SK-N-DZ (cell line): Measurements from ENCODE around the gene ARID4A.
"Not testable (repeated sequence)": the region's sequence is repeated elsewhere in the genome, so short reads cannot be mapped to it uniquely, and the experiment has no call there.

Source experiments
- DNase-seq: peaks from one replicate; pipeline ENCODE4 v3.0.0-alpha.2; 2015; ENCODE audit warnings: low spot score

The ARID4A gene

DNA sequence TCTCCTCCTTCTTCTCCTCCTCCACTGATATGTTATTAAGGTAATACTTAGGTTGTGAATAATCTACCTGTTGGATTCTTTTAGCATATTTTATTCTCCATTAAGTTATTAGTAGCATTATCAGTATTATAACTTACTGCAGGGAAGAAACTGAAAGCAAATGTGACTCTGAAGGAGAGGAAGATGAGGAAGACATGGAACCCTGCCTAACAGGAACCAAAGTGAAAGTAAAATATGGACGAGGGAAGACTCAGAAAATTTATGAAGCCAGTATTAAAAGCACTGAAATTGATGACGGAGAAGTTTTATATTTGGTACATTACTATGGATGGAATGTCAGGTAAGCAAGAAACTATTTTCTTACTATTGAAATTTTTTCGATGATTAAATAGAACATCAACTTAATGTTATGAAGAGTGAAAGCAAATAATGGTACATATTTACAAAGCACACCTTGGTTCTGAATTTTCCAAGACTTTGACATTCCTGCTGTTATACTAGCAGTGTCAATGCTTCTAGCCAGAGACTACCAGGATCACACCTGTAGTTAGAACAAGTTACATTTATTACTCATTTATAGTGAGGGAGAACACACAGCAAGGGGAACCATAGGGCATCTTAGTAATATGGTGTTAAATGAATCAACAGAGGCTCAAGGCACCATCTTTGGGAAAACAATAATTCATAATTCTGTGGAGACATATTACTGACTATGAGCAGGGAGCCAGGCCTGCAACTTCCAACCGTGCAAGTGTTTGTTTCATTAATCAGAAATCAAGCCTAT, 55.4 kb downstream of the ARID4A start:
- no peak for DNase-seq

DNA sequence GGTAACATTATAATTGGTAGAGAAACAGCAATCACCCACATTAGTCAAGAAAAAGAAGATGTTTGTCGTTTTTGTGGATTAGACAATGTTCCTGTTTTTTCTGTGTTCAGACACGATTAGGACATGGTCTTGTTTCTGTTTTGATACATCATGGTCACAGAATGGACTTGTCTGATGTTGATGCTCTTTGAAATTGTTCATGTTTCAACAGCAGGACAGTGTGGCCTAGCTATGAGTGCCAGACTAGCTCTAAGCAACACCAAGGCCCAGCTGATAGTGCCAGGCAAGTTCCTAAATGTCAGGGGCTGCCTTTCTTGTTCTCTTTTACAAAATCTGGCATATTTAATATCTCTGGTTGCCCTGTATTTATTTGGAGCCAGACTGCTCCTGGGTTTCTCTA, 56.5 kb downstream of the ARID4A start:
- no peak for DNase-seq

DNA sequence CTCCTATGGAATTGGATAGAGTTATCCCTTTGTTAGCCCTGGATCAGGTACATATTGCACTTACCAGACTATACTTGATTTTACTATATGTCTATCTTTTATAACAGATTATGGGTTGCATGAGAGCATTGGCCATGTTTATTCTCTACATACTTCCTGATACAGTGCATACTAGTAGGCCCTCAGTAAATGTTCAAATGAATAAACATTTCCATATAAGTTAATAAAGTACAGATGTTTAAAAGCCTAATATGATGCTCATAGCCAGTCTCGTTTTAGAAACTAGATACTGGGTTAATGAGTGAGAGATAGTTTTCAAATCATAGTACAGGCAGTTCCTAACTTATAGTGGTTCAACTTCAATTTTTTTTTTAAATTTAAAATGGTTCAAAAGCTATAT, 57.9 kb downstream of the ARID4A start:
- no peak for DNase-seq

DNA sequence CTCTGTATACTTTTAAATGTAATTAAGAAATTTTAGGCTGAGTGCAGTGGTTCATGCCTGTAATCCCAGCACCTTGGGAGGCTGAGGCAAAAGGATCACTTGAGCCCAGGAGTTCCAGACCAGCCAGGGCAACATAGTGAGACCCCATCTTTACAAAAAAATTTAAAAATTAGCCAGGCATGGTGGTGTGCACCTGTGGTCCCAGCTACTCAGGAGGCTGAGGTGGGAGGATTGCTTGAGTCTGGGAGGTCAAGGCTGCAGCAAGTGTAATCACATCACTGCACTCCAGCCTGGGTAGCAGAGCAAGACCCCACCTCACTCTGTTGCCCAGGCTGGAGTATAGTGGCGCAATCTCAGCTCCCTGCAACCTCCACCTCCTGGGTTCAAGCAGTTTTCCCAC, 63.9 kb downstream of the ARID4A start:
- DNase-seq, result not testable (repeated sequence)

DNA sequence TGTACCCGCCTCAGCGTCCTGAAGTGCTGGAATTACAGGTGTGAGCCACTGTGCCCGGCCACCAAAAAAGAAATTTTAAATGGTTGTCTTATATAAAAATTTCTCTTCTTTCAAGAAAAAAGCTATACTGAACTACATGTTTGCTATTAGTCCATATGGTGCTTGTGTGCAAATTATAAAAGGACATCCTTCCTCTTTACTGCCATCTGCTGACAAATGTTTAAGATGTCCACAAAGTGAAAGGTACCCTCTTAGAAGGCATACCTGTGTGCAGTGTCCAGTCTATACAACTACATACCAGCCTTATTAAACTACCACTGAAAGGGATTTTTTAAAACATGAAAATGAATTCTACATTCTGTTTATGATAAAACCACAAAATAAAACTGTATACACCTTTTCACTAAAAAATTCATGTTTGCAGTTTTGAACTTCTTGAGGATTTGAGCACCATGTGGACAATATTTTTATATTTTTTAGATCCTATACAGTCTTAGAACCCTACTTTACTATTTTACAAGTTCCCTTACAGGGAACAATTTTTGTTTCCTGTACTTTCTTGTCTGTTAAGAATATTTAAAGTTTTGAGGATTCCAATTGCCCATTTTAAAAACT, 64.5 kb downstream of the ARID4A start:
- DNase-seq, result peak; percentile 13

DNA sequence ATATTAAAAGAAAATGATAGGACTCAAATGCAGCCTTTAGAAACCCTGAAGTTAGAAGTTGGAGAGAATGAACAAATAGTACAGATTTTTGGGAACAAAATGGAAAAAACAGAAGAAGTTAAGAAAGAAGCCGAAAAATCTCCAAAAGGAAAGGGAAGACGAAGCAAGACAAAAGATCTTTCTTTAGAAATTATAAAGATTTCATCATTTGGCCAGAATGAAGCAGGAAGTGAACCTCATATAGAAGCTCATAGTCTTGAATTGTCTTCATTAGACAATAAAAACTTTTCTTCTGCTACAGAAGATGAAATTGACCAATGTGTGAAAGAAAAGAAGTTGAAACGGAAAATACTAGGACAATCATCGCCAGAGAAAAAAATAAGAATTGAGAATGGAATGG, 66.0 kb downstream of the ARID4A start:
- DNase-seq, result no peak

DNA sequence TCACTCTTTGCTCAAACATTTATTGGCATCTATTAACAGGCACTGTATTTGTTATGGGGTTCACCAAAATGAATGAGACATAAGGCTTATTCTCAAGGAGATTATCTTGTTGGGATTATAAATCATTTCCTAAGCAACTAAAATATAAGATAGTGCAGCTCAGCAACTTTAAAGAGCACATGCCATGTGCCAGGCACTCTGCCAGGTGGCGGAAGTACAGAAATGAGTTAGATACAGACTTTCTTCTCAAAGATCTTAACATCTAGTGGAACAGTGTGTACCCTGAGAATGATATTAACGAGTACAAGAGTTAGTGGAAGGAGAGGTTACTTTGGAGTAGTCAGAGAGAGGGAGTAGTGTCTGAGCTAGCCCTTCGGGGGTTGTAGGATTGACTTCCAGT, 68.9 kb downstream of the ARID4A start:
- DNase-seq, result no peak

DNA sequence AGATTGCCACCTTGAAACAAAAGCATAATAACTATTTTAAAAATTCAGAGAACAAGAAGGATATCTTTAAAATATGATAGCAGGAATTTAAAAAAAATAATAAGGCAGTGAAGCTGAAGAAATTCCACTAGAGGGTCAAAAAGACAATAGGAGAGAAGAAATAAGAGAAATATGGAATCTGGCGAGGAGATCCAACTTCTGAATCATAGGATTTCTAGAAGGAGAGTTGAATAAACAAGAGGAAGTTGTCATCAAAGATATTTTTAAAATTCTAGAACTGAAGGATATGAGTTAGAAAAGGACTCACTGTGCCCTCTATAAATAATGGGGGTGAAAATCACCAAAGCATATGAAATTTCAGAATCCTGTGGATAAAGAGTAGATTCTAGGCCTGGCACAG, 70.6 kb downstream of the ARID4A start:
- DNase-seq, result no peak

DNA sequence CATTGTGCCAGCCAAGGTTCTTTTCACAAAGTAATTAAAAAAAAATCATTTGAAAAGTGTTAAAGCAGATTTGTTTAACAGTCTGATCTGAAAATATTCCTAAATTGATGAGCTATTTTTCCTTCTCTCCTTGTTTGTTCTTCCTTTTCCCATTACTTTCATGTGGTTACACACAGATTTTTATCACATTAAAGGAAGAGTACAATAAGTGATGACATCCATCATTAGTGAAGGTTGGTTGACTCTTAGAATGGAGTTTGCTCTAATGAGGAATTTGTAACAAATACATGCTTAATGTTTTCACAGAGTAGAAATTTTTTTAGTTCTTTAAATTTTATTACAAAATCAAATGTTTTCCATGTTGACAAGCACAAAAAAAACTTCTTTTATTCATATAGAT, 78.4 kb downstream of the ARID4A start:
- DNase-seq, result no peak

DNA sequence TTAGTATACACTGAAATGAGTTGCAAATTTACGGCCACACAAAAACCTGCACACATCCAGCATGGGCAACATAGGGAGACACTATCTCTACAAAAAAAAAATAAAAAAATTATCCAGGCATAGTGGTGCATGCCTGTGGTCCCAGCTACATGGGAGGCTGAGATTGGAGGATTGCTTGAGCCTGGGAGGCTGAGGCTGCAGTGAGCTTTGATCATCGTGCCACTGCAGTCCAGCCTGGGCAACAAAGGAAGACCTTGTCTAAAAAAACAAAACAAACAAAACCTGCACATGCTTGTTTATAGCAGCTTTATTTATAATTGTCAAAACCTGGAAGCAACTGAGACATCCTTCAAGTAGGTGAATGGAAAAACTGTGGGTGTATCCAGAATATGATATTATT, 92.5 kb downstream of the ARID4A start:
- DNase-seq, result no peak

DNA sequence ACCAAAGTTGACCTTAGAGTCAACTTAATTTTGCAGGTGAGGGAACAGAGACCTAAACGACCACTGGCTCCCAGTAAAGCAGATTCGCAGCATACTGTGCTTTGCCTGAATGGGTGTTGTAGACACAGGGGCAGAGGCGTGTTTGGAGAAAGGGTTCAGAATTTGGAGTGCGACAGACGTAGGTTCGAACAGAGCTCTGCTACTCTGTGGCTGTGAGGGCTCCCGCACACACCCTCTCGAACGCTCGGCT, 97.1 kb downstream of the ARID4A start:
- no peak for DNase-seq

DNA sequence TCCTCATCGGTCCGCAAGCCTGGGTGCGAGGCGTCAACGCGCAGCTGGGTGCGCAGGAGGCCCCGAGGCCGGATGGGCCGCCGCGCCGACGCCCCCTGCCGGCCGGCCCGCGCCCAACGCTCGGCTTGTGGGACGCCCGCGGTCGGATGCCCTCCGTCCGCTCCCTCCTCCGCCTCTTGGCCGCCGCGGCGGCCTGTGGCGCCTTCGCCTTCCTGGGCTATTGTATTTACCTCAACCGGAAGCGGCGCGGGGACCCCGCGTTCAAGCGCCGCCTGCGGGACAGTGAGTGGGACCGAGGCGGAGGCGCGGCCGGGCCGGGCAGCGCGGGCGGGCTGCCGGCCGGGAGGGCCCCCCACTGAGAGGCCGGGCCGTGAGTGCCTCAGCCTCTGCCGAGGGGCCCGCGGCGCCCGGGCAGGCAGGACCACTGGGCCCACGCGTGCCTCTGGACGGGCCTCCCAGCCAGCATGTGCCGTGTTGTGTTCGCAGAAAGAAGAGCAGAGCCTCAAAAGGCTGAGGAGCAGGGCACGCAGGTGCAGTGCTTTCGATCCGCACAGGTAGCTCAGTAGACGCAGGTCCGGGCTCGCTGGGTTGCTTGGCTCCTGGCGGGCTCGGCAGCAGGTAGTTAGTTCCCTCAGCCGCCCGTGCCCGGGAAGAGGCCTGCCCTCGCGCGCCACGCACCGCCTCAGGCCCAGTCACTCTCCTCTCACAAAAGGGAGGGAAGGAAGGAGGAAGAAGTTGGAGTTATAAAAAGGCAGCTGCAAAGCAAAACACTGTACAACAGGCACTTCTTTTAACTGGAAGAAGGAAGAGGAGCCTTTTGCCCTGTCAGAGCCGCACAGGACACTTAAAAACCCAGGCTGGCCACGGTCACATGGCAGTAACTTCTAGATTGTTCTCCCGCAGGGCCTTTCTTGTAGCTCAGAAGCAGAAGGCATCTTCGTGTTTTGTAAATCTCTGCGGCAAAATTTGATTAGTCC, 97.7 kb downstream of the ARID4A start, which contains the start of gene TOMM20L:
TOMM20L (plus strand) TSS at position 119 of the 977 bp plus-strand sequence; CDS start at position 147, 28 bp downstream.
- DNase-seq, result no peak

DNA sequence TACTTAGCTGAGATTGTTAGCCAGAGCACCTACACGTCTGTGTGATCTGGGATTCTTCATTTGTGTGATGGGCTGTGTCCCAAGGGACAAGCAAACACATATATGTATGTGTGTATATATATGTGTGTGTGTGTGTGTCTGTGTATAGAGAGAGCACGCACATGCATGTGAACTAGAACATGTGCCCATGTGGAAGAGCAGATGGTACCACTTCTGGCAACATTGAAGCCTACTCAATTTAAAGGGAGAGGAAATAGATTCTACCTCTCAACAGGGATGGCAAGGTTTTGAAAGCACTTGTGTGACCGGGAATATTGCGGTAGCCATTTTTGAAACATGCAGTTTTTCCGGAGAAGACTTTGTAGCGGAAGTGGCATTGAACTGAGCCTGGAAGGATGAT, 98.8 kb downstream of the ARID4A start:
- no peak for DNase-seq

DNA sequence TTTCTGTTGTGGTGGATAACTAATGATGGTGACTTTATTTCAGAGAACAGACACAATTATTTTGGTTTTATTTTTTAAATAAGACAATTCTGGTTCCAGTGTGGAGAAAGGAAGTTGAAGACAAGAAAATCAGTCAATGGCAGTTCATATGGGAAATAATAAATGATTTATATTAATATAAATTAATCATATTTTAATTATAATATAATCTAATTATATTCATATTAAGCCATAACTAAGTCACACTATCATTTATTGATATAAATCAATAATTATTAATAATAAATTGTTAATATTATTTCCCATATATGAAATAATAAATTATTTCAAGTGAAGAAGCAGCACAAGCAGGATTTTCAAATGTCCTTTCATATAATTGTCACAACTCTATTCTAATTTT, 100.1 kb downstream of the ARID4A start:
- DNase-seq, result no peak

DNA sequence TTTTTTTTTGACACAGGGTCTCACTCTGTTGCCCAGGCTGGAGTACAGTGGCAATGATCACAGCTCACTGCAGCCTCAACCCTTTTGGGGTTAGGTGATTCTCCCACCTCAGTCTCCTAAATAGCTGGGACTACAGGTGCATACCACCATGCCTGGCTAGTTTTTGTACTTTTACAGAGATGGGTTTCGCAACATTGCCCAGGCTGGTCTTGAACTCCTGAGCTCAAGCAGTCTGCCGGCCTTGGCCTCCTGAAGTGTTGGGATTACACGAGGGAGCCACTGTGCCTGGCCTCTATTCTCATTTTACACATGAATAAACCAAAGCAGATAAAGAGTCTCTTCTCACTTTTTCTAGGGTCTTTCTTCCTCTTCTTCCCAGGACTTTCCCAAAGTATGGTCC, 100.5 kb downstream of the ARID4A start:
- DNase-seq, result no peak

DNA sequence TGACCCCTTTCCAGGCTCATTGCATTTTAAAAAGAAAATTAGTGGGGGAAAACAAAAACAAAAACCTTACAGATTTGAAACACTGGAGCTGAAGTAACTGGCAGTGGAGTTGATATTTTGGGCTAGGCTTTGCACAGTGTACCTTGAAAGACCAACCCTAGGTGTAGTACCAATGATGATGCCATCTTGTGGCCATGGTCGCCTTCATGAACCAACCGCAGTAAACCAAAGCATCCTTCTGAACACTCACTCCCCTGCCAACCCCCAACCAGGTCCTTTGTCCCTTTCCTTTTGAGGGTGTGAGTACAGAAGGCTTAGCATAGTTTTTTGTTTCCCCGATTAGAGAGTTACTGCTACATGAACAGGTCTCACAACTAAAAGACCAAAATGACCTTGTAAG, 103.2 kb downstream of the ARID4A start:
- DNase-seq, result no peak

DNA sequence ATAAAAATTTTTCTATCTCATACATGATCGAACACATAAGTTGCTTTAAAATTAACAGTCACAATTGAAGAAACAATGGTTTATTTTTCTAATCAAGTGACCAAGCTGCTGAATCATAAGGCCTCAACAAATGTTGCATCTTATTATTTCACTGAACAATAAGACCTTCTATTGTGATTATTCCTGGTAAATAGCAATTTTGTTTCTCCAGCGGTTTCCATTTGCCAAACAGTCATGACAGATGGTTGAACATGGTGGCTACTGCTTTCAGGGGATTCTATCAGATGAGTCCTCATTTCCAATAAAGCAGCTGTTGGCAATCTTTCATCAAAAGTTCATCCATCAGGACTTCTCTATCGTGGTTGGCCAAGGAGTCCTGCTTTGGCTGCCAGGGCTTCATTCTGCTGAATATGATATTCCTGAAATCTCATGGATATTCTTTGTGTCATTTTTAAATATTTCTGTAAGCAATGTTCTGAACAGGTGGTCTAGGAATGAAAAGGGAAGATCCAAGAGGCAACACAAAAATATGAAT, 110.4 kb downstream of the ARID4A start:
- no peak for DNase-seq

DNA sequence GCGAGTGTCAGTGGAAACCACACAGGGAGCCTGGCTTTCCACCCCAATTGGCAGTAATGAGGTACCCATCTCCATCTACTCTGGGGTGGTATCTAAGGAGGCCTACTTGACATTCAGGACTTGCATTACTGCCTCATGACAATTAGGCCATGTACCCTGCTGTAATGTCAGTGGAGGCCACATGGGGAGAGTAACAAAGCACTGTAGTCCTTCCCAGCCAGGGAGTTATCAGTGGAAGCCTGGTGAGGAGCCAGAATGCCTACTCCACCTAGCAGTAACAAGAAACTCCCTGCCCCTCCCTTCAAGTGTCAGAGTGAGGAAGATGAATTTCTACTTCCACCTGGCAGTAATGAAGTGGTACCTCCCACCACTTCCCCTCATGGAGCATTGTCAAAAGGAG, 116.5 kb downstream of the ARID4A start:
- DNase-seq, result no peak

DNA sequence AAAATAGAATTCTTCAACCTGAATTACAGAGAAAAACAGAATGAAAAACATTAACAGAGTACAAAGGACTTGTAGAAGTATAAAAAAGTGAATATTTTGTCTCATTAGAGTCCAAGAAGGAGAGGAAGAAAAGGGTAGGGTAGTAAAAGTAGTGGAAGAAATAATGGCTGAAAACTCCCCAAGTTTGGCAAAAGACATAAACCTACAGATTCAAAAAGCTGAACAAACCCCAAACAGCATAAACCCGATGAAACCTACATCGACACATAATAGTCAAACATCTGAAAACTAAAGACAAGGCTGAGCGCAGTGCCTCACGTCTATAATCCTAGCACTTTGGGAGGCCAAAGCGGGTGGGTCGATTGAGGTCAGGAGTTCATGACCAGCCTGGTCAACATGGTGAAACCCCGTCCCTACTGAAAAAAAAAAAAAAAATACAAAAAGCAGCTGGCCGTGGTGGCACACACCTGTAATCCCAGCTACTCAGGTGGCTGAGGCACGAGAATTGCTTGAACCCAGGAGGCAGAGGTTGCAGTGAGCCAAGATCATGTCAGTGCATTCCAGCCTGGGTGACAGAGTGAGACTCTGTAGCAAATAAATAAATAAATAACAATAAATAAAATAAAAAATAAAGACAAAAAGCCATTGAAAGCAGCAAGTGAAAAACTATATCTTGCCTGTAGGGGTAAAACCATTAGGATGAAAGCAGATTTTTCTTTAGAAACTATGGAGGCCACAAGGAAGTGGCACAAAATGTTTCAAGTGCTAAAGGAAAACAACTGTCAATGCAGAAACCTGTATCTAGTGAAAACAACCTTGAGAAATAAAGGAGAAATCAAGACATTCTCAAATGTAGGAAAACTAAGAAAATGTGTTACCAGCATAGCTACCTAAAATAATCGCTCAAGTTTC, 117.5 kb downstream of the ARID4A start:
- no peak for DNase-seq

DNA sequence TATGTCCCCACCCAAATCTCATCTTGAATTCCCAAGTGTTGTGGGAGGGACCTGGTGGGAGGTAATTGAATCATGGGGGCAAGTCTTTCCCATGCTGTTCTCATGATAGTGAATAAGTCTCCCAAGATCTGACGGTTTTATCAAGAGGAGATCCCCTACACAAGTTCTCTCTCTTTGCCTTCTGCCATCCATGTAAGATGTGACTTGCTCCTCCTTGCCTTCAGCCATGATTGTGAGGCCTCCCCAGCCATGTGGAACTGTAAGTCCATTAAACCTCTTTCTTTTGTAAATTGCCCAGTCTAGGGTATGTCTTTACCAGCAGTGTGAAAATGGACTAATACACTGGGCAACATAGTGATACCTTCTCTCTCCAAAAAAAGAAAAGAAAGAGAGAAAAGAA, 118.6 kb downstream of the ARID4A start:
- not testable (repeated sequence) for DNase-seq
